Fibroblast of villous mesenchyme (primary cell): ENCODE measurements around the gene MAGI1. TPM values are rescaled to one million over a fixed set of nuclear protein-coding genes. Genes with fewer than 3 reads are reported as not detected.

Experiments used
- DNase-seq: peaks from one replicate; pipeline ENCODE4 v3.0.0-alpha.2; 2010; ENCODE audit warnings: low read depth
- H3K4me3 ChIP-seq: 2 replicates; pipeline ENCODE4 v1.5.1; 2011; ENCODE audit warnings: low read depth, mild to moderate bottlenecking, low read length
- CTCF ChIP-seq: IDR thresholded peaks from 2 replicates; pipeline ENCODE4 v1.5.1; 2012; ENCODE audit warnings: low read depth, mild to moderate bottlenecking, low read length; ENCODE audit not compliant: insufficient read depth
- total RNA-seq: library from RNA; depleted of rRNA; stranded (reverse); fragments of >200 nt; gene quantifications from 2 replicates; pipeline ENCODE4 v1.2.3, GENCODE V29; 2012

MAGI1 gene
- total RNA-seq, 1 donor, result 20.7 TPM

GRCh38 chr3:66041116-66041515 lies 2.4 kb upstream of the MAGI1 start:
- TF ChIP-seq CTCF, result no peak
- peak; percentile 28 for DNase-seq

DNA sequence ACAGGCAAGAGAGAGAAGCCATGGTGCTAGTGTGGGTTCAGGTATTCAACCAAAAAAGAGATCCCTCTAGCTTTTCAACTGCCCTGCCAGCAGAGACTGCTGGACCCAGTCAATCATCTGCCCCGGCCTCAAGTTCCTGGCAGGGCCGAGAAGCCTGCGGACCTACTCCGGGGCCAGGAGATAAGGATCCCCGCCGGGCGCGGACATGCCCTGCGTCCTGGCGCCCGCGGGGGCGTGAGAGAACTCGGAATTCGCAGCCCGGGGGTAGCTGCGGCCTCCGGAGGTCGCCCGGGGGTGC lies 821 bp upstream of the MAGI1 start:
- TF ChIP-seq CTCF, result no peak
- peak; percentile 43 for DNase-seq

More at GRCh38 chr3:66041116-66041515, 2.4 kb upstream of the MAGI1 start:
- H3K4me3 ChIP-seq, result no peak overlapping the region

DNA sequence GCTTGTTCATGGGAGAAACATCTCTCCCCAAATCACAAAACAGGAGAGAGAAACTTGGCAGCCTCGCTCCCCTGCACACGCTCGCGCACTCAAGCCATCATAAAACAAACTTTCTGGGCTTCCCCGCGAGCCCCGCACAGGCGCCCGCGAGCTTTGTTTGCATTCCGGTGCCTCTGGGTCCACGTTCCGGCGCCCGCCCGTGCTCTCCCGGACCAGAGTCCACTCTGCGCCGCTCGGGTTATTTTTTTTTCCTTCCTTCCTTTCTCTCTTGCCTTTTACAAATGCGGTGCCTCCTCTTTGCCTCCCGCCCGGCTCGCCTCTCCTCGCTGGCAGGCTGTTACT lies 363 bp downstream of the MAGI1 start:
- peak overlapping the region; percentile 89 for H3K4me3 ChIP-seq
- TF ChIP-seq CTCF, result no peak
- no peak for DNase-seq

More for the DNA sequence above, 821 bp upstream of the MAGI1 start:
- H3K4me3 ChIP-seq, result peak overlapping the region; percentile 89

- TF ChIP-seq CTCF, result no peak
- H3K4me3 ChIP-seq, result peak overlapping the region; percentile 89
- DNase-seq, result no peak
Observed at GRCh38 chr3:66037986-66038369, 740 bp downstream of the MAGI1 start.

DNA sequence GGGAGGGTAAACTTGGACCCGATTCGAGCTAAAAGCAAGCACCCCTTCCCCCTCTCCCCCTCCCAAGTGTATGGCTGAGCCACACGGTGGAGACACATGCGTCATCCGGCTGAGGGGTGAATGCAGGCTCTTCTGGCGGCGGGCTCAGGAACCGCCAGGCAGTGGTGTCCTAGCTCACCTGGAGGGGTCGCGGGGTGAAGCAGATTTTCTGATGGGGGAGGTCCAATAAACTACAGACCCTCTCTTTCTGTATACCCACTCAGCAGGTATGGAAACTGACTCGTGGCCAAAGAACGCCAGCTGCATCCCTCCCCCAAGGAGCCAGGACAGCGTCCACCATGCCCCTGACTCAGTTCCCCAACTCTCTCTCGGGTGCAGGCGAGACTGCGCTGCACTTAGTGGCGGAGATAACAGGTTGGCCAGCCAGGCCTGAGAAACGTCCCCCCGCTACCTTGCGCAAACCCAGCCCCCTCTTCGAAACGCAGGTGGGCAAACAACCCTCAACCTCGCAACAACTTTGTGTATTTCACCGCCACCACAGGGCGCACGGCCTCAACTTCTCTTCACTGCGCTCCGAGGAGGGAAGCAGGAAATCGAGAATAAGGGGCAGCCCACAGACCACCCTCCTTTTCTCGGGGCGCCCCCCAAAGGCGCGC lies 1.3 kb downstream of the MAGI1 start:
- peak; percentile 57 for DNase-seq
- TF ChIP-seq CTCF, result peak; percentile 21
- H3K4me3 ChIP-seq, result peak overlapping the region; percentile 89

- H3K4me3 ChIP-seq, result peak overlapping the region; percentile 89
- no peak for TF ChIP-seq CTCF
- peak; percentile 63 for DNase-seq
Observed at GRCh38 chr3:66036586-66037148, 2.1 kb downstream of the MAGI1 start.

- H3K4me3 ChIP-seq, result no peak overlapping the region
Observed at GRCh38 chr3:66035763-66036477, 2.8 kb downstream of the MAGI1 start.

More at GRCh38 chr3:66035763-66036477, 2.8 kb downstream of the MAGI1 start:
- DNase-seq, result no peak
- TF ChIP-seq CTCF, result no peak
